ACC112 (cell line): ENCODE data around the gene SORBS1.
A peak's percentile ranks its signal among the peaks of the same experiment; 100 is the strongest.

Experiments
- H2AFZ ChIP-seq: fragments of 200-600 bp; sonication (generic); one replicate; pipeline ENCODE4 v1.6.0; 2017; ENCODE audit warnings: antibody characterized with exemption, low read length; ENCODE audit not compliant: unreplicated experiment
- H3K27ac ChIP-seq: fragments of 200-600 bp; sonication (generic); 2 replicates; pipeline ENCODE4 v1.5.1; 2014; ENCODE audit warnings: low read depth, mild to moderate bottlenecking, antibody characterized with exemption, low read length, moderate library complexity
- H3K27me3 ChIP-seq: fragments of 200-600 bp; sonication (generic); 2 replicates; pipeline ENCODE4 v1.6.1; 2014; ENCODE audit warnings: mild to moderate bottlenecking, antibody characterized with exemption, low read length, moderate library complexity, mixed read lengths; ENCODE audit not compliant: insufficient read depth
- H3K36me3 ChIP-seq: fragments of 200-600 bp; sonication (generic); 2 replicates; pipeline ENCODE4 v1.6.1; 2016; ENCODE audit warnings: mild to moderate bottlenecking, antibody characterized with exemption, low read length, moderate library complexity, mixed read lengths; ENCODE audit not compliant: insufficient read depth
- H3K4me1 ChIP-seq: fragments of 200-600 bp; sonication (generic); one replicate; pipeline ENCODE4 v1.6.1; 2016; ENCODE audit warnings: low read length, mixed read lengths; ENCODE audit not compliant: insufficient read depth, unreplicated experiment, control insufficient read depth
- H3K4me3 ChIP-seq: fragments of 200-600 bp; sonication (generic); 2 replicates; pipeline ENCODE4 v1.5.1; 2014; ENCODE audit warnings: mild to moderate bottlenecking, low read depth, low read length
- H3K79me2 ChIP-seq: fragments of 200-600 bp; sonication (generic); one replicate; pipeline ENCODE4 v1.6.0; 2016; ENCODE audit warnings: low read length; ENCODE audit not compliant: control insufficient read depth, unreplicated experiment, insufficient read depth

SORBS1 gene

GRCh38 chr10:95561177-95561863 is at the start of gene SORBS1:
SORBS1 (minus strand) TSS chr10:95561371; CDS start chr10:95441135, 120,236 bp downstream.
- Histone ChIP-seq H3K4me1 (no peaks in the 10 kb centered on the region), H3K79me2 (no peaks in the 10 kb centered on the region), H2AFZ (peak within 1 kb of the TSS; percentile 90), H3K27ac (no peak within 1 kb of the TSS), H3K4me3 (peak within 1 kb of the TSS; percentile 93), H3K36me3 (no peaks in the 10 kb centered on the region), H3K27me3 (peaks cover 31% of the 10 kb centered on the region)

GRCh38 chr10:95610727-95611126 is 49.6 kb upstream of the SORBS1 start:
- Histone ChIP-seq H2AFZ (no peak overlapping the region), H3K4me1 (no peaks in the 10 kb centered on the region), H3K36me3 (peaks cover 37% of the 10 kb centered on the region; the same call in 1 of the 2 replicates), H3K4me3 (no peak overlapping the region), H3K79me2 (no peaks in the 10 kb centered on the region), H3K27ac (no peak overlapping the region), H3K27me3 (no peaks in the 10 kb centered on the region)

- no peaks in the 10 kb centered on the region for H3K79me2 ChIP-seq
- H3K4me1 ChIP-seq = no peaks in the 10 kb centered on the region
- no peaks in the 10 kb centered on the region for H3K27me3 ChIP-seq
- H2AFZ ChIP-seq = no peak overlapping the region
- no peak overlapping the region for H3K4me3 ChIP-seq
- H3K36me3 ChIP-seq = peaks cover 17% of the 10 kb centered on the region; the same call in 1 of the 2 replicates
- H3K27ac ChIP-seq = no peak overlapping the region
Measured at GRCh38 chr10:95606922-95607321, 45.8 kb upstream of the SORBS1 start.

- H3K27ac ChIP-seq = no peak overlapping the region
- H3K36me3 ChIP-seq = peaks cover 7% of the 10 kb centered on the region; the same call in 1 of the 2 replicates
- no peak overlapping the region for H2AFZ ChIP-seq
- H3K4me1 ChIP-seq = no peaks in the 10 kb centered on the region
- H3K79me2 ChIP-seq = no peaks in the 10 kb centered on the region
- H3K4me3 ChIP-seq = no peak overlapping the region
- no peaks in the 10 kb centered on the region for H3K27me3 ChIP-seq
Measured at GRCh38 chr10:95605163-95605562, 44.0 kb upstream of the SORBS1 start.

GRCh38 chr10:95604630-95605029 is 43.5 kb upstream of the SORBS1 start:
- no peaks in the 10 kb centered on the region for H3K27me3 ChIP-seq
- H2AFZ ChIP-seq = no peak overlapping the region

GRCh38 chr10:95602382-95602781 is 41.2 kb upstream of the SORBS1 start:
- no peak overlapping the region for H3K4me3 ChIP-seq
- peaks cover 4% of the 10 kb centered on the region; the same call in 1 of the 2 replicates for H3K27me3 ChIP-seq

More at GRCh38 chr10:95604630-95605029, 43.5 kb upstream of the SORBS1 start:
- Histone ChIP-seq H3K79me2 (no peaks in the 10 kb centered on the region), H3K36me3 (peaks cover 4% of the 10 kb centered on the region; the same call in 1 of the 2 replicates), H3K4me1 (no peaks in the 10 kb centered on the region), H3K27ac (no peak overlapping the region), H3K4me3 (no peak overlapping the region)

GRCh38 chr10:95601116-95601719 is 40.0 kb upstream of the SORBS1 start:
- H3K27ac ChIP-seq = no peak overlapping the region
- H3K36me3 ChIP-seq = no peaks in the 10 kb centered on the region
- H3K79me2 ChIP-seq = no peaks in the 10 kb centered on the region
- H3K27me3 ChIP-seq = peaks cover 15% of the 10 kb centered on the region
- no peak overlapping the region for H3K4me3 ChIP-seq
- no peak overlapping the region for H2AFZ ChIP-seq
- H3K4me1 ChIP-seq = no peaks in the 10 kb centered on the region

More at GRCh38 chr10:95602382-95602781, 41.2 kb upstream of the SORBS1 start:
- Histone ChIP-seq H3K27ac (no peak overlapping the region), H3K79me2 (no peaks in the 10 kb centered on the region), H2AFZ (no peak overlapping the region), H3K36me3 (no peaks in the 10 kb centered on the region), H3K4me1 (no peaks in the 10 kb centered on the region)

- no peaks in the 10 kb centered on the region for H3K4me1 ChIP-seq
- H3K27ac ChIP-seq = no peak overlapping the region
- H3K79me2 ChIP-seq = no peaks in the 10 kb centered on the region
- H3K36me3 ChIP-seq = no peaks in the 10 kb centered on the region
- H3K27me3 ChIP-seq = peaks cover 18% of the 10 kb centered on the region
- no peak overlapping the region for H3K4me3 ChIP-seq
- no peak overlapping the region for H2AFZ ChIP-seq
Measured at GRCh38 chr10:95600158-95600557, 39.0 kb upstream of the SORBS1 start.

GRCh38 chr10:95597788-95598187 is 36.6 kb upstream of the SORBS1 start:
- no peaks in the 10 kb centered on the region for H3K36me3 ChIP-seq
- H3K79me2 ChIP-seq = no peaks in the 10 kb centered on the region
- no peak overlapping the region for H3K27ac ChIP-seq
- H3K27me3 ChIP-seq = peaks cover 23% of the 10 kb centered on the region
- H3K4me3 ChIP-seq = no peak overlapping the region
- no peaks in the 10 kb centered on the region for H3K4me1 ChIP-seq
- H2AFZ ChIP-seq = no peak overlapping the region

GRCh38 chr10:95588025-95588424 is 26.9 kb upstream of the SORBS1 start:
- no peaks in the 10 kb centered on the region for H3K36me3 ChIP-seq
- no peak overlapping the region for H3K27ac ChIP-seq
- H3K79me2 ChIP-seq = no peaks in the 10 kb centered on the region
- no peak overlapping the region for H2AFZ ChIP-seq
- peaks cover 29% of the 10 kb centered on the region for H3K27me3 ChIP-seq
- no peak overlapping the region for H3K4me3 ChIP-seq
- H3K4me1 ChIP-seq = no peaks in the 10 kb centered on the region
